ENCODE data around the gene MDFI. TPM values are rescaled to one million over a fixed set of nuclear protein-coding genes. Genes with fewer than 3 reads are reported as not detected.

The MDFI gene
- polyA plus RNA-seq, 2 of the 4 experiments (the other 2 are of a cell fraction), result 0.06 to 0.30 TPM

GRCh38 chr6:41635365-41635764, 2.9 kb upstream of the MDFI start:
- 0 out of 3 replicates have a peak, but pooled peaks cover 6% of the 10 kb centered on the region for H3K4me1 ChIP-seq
- no peak for ATAC-seq
- CTCF ChIA-PET, result interaction anchor here (0.7 kb wide), 1 partner anchor 268 kb away, joined by 3 read pairs; no protein-coding TSS in a partner anchor
- H3K4me3 ChIP-seq, result no peak overlapping the region
- TF ChIP-seq EP300 (IDR thresholded peaks at IDR 0.05) (no peak), HDAC2 (IDR thresholded peaks at IDR 0.05) (no peak), HES2 (IDR thresholded peaks at IDR 0.05) (no peak), NPAS2 (CRISPR knock-in tag; IDR thresholded peaks at IDR 0.05; ENCODE audit: borderline replicate concordance) (no peak), BCL3 (IDR thresholded peaks at IDR 0.05) (no peak), PBX3 (IDR thresholded peaks at IDR 0.05) (no peak), KDM1A (IDR thresholded peaks at IDR 0.05; ENCODE audit: low read depth) (no peak), HEYL (CRISPR knock-in tag; IDR thresholded peaks at IDR 0.05) (no peak), HOXB5 (CRISPR knock-in tag; IDR thresholded peaks at IDR 0.05) (no peak)
- H3K4me2 ChIP-seq, result no peak overlapping the region
- H3K27ac ChIP-seq, result no peak overlapping the region
- FAIRE-seq, result no peak
- no peak for DNase-seq (ENCODE audit: low read depth in 1 of 2, low spot score in 1 of 2)
- WGBS (ENCODE audit: missing lambda C conversion rate), result 87% methylated on average over 6 of the region's 6 CpGs
- POLR2A ChIA-PET, result no interaction called here
- H3K9me3 ChIP-seq, result no peaks in the 10 kb centered on the region

- POLR2A ChIA-PET, result interaction anchor here (1.0 kb wide), 1 partner anchor 11 kb away, joined by 3 read pairs; no protein-coding TSS in a partner anchor
- peak overlapping the region; percentile 92 for H3K4me2 ChIP-seq
These were observed 1.5 kb upstream of the MDFI start for GRCh38 chr6:41636833-41637193.

GRCh38 chr6:41637194-41638001, 870 bp upstream of the MDFI start:
- no peaks in the 10 kb centered on the region for H3K9me3 ChIP-seq
- DNase-seq (ENCODE audit: low read depth in 1 of 2, low spot score in 1 of 2) (no peak), ATAC-seq (peak; percentile 14 to 49; a peak in 3 of 6 replicates), FAIRE-seq (no peak)
- H3K4me1 ChIP-seq, result 0 out of 3 replicates have a peak, but pooled peaks cover 6% of the 10 kb centered on the region
- ChIA-PET POLR2A (interaction anchor here (1.0 kb wide), 1 partner anchor 12 kb away, joined by 3 read pairs; no protein-coding TSS in a partner anchor), CTCF (interaction anchor here (1.1 kb wide), 1 partner anchor 47 kb away, joined by 3 read pairs; no protein-coding TSS in a partner anchor)
- TF ChIP-seq HDAC2 (IDR thresholded peaks at IDR 0.05) (no peak), RNF2 (IDR thresholded peaks at IDR 0.05; ENCODE audit: borderline replicate concordance, low read depth) (no peak), HOXA7 (CRISPR knock-in tag; IDR thresholded peaks at IDR 0.05) (no peak), RARB (CRISPR knock-in tag; IDR thresholded peaks at IDR 0.05) (no peak), TFCP2L1 (CRISPR knock-in tag; IDR thresholded peaks at IDR 0.05) (no peak), HMGXB4 (CRISPR knock-in tag; IDR thresholded peaks at IDR 0.05; ENCODE audit: borderline replicate concordance) (no peak), PBX3 (IDR thresholded peaks at IDR 0.05) (no peak), ESRRA (IDR thresholded peaks at IDR 0.05; ENCODE audit: borderline replicate concordance, low read length) (no peak), KDM5A (IDR thresholded peaks at IDR 0.05) (no peak)
- WGBS (ENCODE audit: missing lambda C conversion rate), result 89% methylated on average over 17 of the region's 54 CpGs
- H3K4me2 ChIP-seq, result peak overlapping the region; percentile 92
- H3K27ac ChIP-seq, result peak overlapping the region; percentile 70 to 87; a peak in 5 of 6 replicates
- H3K4me3 ChIP-seq, result peak overlapping the region; percentile 39; the same call in 2 of the 3 replicates

More at GRCh38 chr6:41636833-41637193, 1.5 kb upstream of the MDFI start:
- CTCF ChIA-PET, result interaction anchor here (1.1 kb wide), 1 partner anchor 47 kb away, joined by 3 read pairs; no protein-coding TSS in a partner anchor
- Histone ChIP-seq H3K9me3 (no peaks in the 10 kb centered on the region), H3K27ac (peak overlapping the region; percentile 70 to 87; a peak in 5 of 6 replicates), H3K4me1 (0 out of 3 replicates have a peak, but pooled peaks cover 6% of the 10 kb centered on the region), H3K4me3 (peak overlapping the region; percentile 39; the same call in 2 of the 3 replicates)
- FAIRE-seq (no peak), ATAC-seq (peak; percentile 84 to 88), DNase-seq (ENCODE audit: low read depth in 1 of 2, low spot score in 1 of 2) (peak in 1 of 2 experiments; percentile 48)
- WGBS (ENCODE audit: missing lambda C conversion rate), result 9% methylated on average over 9 of the region's 31 CpGs
- TF ChIP-seq FOSL2 (IDR thresholded peaks at IDR 0.05) (no peak), FOSL2 (CRISPR knock-in tag; IDR thresholded peaks at IDR 0.05) (no peak), PHF8 (IDR thresholded peaks at IDR 0.05; ENCODE audit: borderline replicate concordance, low read depth) (no peak), RCOR1 (IDR thresholded peaks at IDR 0.05; ENCODE audit: low read depth, low read length) (no peak), HOXA7 (CRISPR knock-in tag; IDR thresholded peaks at IDR 0.05) (no peak)
